Liver (tissue), 9 donors: ENCODE measurements around the gene CCDC28B. TPM values are rescaled to one million over a fixed set of nuclear protein-coding genes. Genes with fewer than 3 reads are reported as not detected.

Source experiments
- DNase-seq: peaks from one replicate; pipeline ENCODE4 v3.0.0-alpha.2; 2017; ENCODE audit warnings: low spot score
- H3K27ac ChIP-seq, 2 donors: one replicate each; pipeline ENCODE4 v1.7.0; 2013; ENCODE audit warnings: inconsistent platforms in 2 of 2, low read length in 2 of 2, control low read depth in 1 of 2, low read depth in 1 of 2, mild to moderate bottlenecking in 1 of 2
- H3K27me3 ChIP-seq, 4 donors: one replicate each; pipeline versions ENCODE4 v1.6.1 to v1.7.0; 2013; ENCODE audit warnings: low read length in 3 of 4, inconsistent platforms in 1 of 4, mild to moderate bottlenecking in 1 of 4, moderate library complexity in 1 of 4; ENCODE audit not compliant: control insufficient read depth in 4 of 4, insufficient read depth in 4 of 4
- H3K36me3 ChIP-seq, 4 donors: one replicate each; pipeline versions ENCODE4 v1.6.1 to v1.7.0; 2013; ENCODE audit warnings: low read length in 3 of 4, mild to moderate bottlenecking in 3 of 4, low read depth in 1 of 4, moderate library complexity in 1 of 4; ENCODE audit not compliant: control insufficient read depth in 4 of 4, insufficient read depth in 3 of 4
- H3K4me1 ChIP-seq, 4 donors: one replicate each; pipeline versions ENCODE4 v1.6.1 to v1.7.0; 2013; ENCODE audit warnings: low read length in 3 of 4, mild to moderate bottlenecking in 3 of 4, moderate library complexity in 1 of 4; ENCODE audit not compliant: control insufficient read depth in 4 of 4, insufficient read depth in 4 of 4
- H3K4me3 ChIP-seq, 3 donors: one replicate each; pipeline versions ENCODE4 v1.6.1 to v1.7.0; 2013; ENCODE audit warnings: low read length in 3 of 3, control low read depth in 1 of 3, low read depth in 1 of 3, mild to moderate bottlenecking in 1 of 3
- H3K9ac ChIP-seq, 2 donors: one replicate each; pipeline ENCODE4 v1.7.0; 2013; ENCODE audit warnings: low read length in 2 of 2, mild to moderate bottlenecking in 2 of 2, moderate library complexity in 2 of 2, control low read depth in 1 of 2, low read depth in 1 of 2
- H3K9me3 ChIP-seq, 4 donors: one replicate each; pipeline versions ENCODE4 v1.6.1 to v1.7.0; 2013; ENCODE audit warnings: low read length in 3 of 4; ENCODE audit not compliant: control insufficient read depth in 4 of 4
- ATF3 ChIP-seq: IDR thresholded peaks from 2 replicates; pipeline ENCODE4 v1.6.1; 2016; ENCODE audit warnings: antibody characterized with exemption
- FOXA1 ChIP-seq: IDR thresholded peaks from 2 replicates; pipeline ENCODE4 v1.6.1; 2016; ENCODE audit warnings: antibody characterized with exemption
- FOXA2 ChIP-seq: IDR thresholded peaks from 2 replicates; pipeline ENCODE4 v1.6.1; 2016; ENCODE audit warnings: antibody characterized with exemption
- GABPA ChIP-seq, 2 donors: IDR thresholded peaks in 1 of 2; conservative IDR thresholded peaks in 1 of 2; 2 replicates each; pipeline ENCODE4 v1.6.1; 2016; ENCODE audit warnings: antibody characterized with exemption in 2 of 2, mild to moderate bottlenecking in 1 of 2, moderate library complexity in 1 of 2
- HNF4A ChIP-seq, 2 donors: conservative IDR thresholded peaks; 2 replicates each; pipeline ENCODE4 v1.6.1; 2016; ENCODE audit warnings: antibody characterized with exemption in 2 of 2, mild to moderate bottlenecking in 2 of 2
- HNF4G ChIP-seq: IDR thresholded peaks from 2 replicates; pipeline ENCODE4 v1.6.1; 2016; ENCODE audit warnings: antibody characterized with exemption
- NR2F2 ChIP-seq: IDR thresholded peaks from 2 replicates; pipeline ENCODE4 v1.6.1; 2016; ENCODE audit warnings: antibody characterized with exemption
- RXRA ChIP-seq, 2 donors: IDR thresholded peaks; 2 replicates each; pipeline ENCODE4 v1.6.1; 2017 to 2018; ENCODE audit warnings: antibody characterized with exemption in 2 of 2, mild to moderate bottlenecking in 1 of 2
- SP1 ChIP-seq: IDR thresholded peaks from 2 replicates; pipeline ENCODE4 v1.6.1; 2018; ENCODE audit warnings: antibody characterized with exemption, mild to moderate bottlenecking
- TAF1 ChIP-seq: conservative IDR thresholded peaks from 2 replicates; pipeline ENCODE4 v1.6.1; 2016; ENCODE audit warnings: antibody characterized with exemption, mild to moderate bottlenecking
- YY1 ChIP-seq: IDR thresholded peaks from 2 replicates; pipeline ENCODE4 v1.6.1; 2016; ENCODE audit warnings: antibody characterized with exemption, mild to moderate bottlenecking
- WGBS: extraction: QIAGEN DNeasy Blood & Tissue Kit; methylation state at CpG from one replicate; pipeline ENCODE4 v1.1.7; 2013; 5-methylcytosine and 5-hydroxymethylcytosine counted together
- polyA plus RNA-seq, 2 donors: library from polyadenylated mRNA; stranded (reverse) in 1 of 2; unstranded in 1 of 2; fragments of 200-250 nt in 1 of 2; fragments of >200 nt in 1 of 2; fragmentation: Nextera tagmentation in 1 of 2; extraction: Ambion mirVana in 1 of 2; gene quantifications; one replicate each; pipeline versions ENCODE4 v1.2.1 to v1.2.3, GENCODE V29; 2013 to 2015
- total RNA-seq, 2 donors: library from RNA; depleted of rRNA; stranded (reverse); fragments of >200 nt; gene quantifications; one replicate each; pipeline ENCODE4 v1.2.3, GENCODE V29; 2014
- TF ChIP-seq, protein P1 (sequence below): IDR thresholded peaks from 2 replicates; pipeline ENCODE4 v1.6.1; 2016; ENCODE audit warnings: antibody characterized with exemption, mild to moderate bottlenecking
- TF ChIP-seq, protein P2 (sequence below): IDR thresholded peaks from 2 replicates; pipeline ENCODE4 v1.6.1; 2016; ENCODE audit warnings: antibody characterized with exemption
- TF ChIP-seq, protein P3 (sequence below): fragments of 150-350 bp; IDR thresholded peaks from 2 replicates; pipeline ENCODE4 v1.5.1; 2017; ENCODE audit warnings: improper control_type of control experiment, low read depth, low read length; ENCODE audit not compliant: missing input control
- TF ChIP-seq, protein P4 (sequence below): IDR thresholded peaks from 2 replicates; pipeline ENCODE4 v1.6.1; 2016; ENCODE audit warnings: antibody characterized with exemption
- donor health status: healthy.
- donor health status: healthy.
- donor health status: healthy.
- donor health status: healthy.
- donor health status: healthy.

The CCDC28B gene
- total and polyA plus RNA-seq, 4 donors = 0.75 to 20.6 (median 1.0) TPM

- 89% methylated on average over 6 of the region's 6 CpGs for WGBS
- H3K9ac ChIP-seq = no peak overlapping the region
- H3K4me3 ChIP-seq = no peak overlapping the region
- no peak for DNase-seq
- peaks cover 4 to 23% (median 21%) of the 10 kb centered on the region in 4 donors for H3K36me3 ChIP-seq
- peaks cover 16 to 45% (median 33%) of the 10 kb centered on the region in 4 donors for H3K4me1 ChIP-seq
- H3K9me3 ChIP-seq = no peaks in the 10 kb centered on the region
- no peaks in the 10 kb centered on the region for H3K27me3 ChIP-seq
- TF ChIP-seq, protein P1, sequence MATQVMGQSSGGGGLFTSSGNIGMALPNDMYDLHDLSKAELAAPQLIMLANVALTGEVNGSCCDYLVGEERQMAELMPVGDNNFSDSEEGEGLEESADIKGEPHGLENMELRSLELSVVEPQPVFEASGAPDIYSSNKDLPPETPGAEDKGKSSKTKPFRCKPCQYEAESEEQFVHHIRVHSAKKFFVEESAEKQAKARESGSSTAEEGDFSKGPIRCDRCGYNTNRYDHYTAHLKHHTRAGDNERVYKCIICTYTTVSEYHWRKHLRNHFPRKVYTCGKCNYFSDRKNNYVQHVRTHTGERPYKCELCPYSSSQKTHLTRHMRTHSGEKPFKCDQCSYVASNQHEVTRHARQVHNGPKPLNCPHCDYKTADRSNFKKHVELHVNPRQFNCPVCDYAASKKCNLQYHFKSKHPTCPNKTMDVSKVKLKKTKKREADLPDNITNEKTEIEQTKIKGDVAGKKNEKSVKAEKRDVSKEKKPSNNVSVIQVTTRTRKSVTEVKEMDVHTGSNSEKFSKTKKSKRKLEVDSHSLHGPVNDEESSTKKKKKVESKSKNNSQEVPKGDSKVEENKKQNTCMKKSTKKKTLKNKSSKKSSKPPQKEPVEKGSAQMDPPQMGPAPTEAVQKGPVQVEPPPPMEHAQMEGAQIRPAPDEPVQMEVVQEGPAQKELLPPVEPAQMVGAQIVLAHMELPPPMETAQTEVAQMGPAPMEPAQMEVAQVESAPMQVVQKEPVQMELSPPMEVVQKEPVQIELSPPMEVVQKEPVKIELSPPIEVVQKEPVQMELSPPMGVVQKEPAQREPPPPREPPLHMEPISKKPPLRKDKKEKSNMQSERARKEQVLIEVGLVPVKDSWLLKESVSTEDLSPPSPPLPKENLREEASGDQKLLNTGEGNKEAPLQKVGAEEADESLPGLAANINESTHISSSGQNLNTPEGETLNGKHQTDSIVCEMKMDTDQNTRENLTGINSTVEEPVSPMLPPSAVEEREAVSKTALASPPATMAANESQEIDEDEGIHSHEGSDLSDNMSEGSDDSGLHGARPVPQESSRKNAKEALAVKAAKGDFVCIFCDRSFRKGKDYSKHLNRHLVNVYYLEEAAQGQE = no peak
- TF ChIP-seq FOXA2 (no peak), SP1 (no peak), TAF1 (no peak), GABPA (IDR thresholded peaks at IDR 0.05 in 1 of 2, conservative IDR thresholded peaks at IDR 0.05 in 1 of 2) (no peak), RXRA (IDR thresholded peaks at IDR 0.05) (no peak), NR2F2 (no peak), YY1 (no peak), HNF4A (conservative IDR thresholded peaks at IDR 0.05) (no peak), FOXA1 (no peak)
- TF ChIP-seq, protein P2, sequence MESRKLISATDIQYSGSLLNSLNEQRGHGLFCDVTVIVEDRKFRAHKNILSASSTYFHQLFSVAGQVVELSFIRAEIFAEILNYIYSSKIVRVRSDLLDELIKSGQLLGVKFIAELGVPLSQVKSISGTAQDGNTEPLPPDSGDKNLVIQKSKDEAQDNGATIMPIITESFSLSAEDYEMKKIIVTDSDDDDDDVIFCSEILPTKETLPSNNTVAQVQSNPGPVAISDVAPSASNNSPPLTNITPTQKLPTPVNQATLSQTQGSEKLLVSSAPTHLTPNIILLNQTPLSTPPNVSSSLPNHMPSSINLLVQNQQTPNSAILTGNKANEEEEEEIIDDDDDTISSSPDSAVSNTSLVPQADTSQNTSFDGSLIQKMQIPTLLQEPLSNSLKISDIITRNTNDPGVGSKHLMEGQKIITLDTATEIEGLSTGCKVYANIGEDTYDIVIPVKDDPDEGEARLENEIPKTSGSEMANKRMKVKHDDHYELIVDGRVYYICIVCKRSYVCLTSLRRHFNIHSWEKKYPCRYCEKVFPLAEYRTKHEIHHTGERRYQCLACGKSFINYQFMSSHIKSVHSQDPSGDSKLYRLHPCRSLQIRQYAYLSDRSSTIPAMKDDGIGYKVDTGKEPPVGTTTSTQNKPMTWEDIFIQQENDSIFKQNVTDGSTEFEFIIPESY = no peak
- TF ChIP-seq, protein P3, sequence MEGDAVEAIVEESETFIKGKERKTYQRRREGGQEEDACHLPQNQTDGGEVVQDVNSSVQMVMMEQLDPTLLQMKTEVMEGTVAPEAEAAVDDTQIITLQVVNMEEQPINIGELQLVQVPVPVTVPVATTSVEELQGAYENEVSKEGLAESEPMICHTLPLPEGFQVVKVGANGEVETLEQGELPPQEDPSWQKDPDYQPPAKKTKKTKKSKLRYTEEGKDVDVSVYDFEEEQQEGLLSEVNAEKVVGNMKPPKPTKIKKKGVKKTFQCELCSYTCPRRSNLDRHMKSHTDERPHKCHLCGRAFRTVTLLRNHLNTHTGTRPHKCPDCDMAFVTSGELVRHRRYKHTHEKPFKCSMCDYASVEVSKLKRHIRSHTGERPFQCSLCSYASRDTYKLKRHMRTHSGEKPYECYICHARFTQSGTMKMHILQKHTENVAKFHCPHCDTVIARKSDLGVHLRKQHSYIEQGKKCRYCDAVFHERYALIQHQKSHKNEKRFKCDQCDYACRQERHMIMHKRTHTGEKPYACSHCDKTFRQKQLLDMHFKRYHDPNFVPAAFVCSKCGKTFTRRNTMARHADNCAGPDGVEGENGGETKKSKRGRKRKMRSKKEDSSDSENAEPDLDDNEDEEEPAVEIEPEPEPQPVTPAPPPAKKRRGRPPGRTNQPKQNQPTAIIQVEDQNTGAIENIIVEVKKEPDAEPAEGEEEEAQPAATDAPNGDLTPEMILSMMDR = no peak
- H3K27ac ChIP-seq = no peak overlapping the region
Observed at GRCh38 chr1:32182060-32182459, 18.3 kb upstream of the CCDC28B start.

DNA sequence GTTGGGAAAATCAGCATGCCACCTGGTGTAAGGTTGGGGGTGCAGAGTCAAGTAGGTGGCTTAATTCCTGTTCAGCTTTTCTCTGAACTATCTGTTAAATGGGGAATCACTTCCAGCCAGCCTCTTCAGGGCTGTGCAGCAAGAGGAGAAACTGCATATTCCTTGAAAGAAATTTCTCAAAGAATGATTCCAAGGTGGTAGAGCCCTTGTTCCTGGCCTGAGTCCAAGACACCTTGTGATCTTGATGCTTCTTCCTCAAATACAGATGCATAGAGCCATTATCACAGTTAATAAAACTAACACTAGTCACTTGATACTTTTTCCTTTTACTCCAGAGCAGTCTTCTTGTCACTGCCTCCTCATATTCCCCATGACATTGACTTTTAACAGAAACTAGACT lies 15.7 kb upstream of the CCDC28B start:
- Histone ChIP-seq H3K4me3 (no peak overlapping the region), H3K36me3 (peaks cover 8 to 48% (median 41%) of the 10 kb centered on the region in 4 donors), H3K27ac (no peak overlapping the region), H3K9me3 (no peaks in the 10 kb centered on the region), H3K27me3 (no peaks in the 10 kb centered on the region), H3K9ac (no peak overlapping the region), H3K4me1 (peaks cover 8 to 21% (median 12%) of the 10 kb centered on the region in 4 donors)
- no peak for DNase-seq
- TF ChIP-seq, protein P3 = no peak
- TF ChIP-seq FOXA1 = no peak
- TF ChIP-seq NR2F2 = no peak
- TF ChIP-seq FOXA2 = no peak
- no peak for TF ChIP-seq HNF4A (conservative IDR thresholded peaks at IDR 0.05)
- TF ChIP-seq HNF4G = no peak
- TF ChIP-seq, protein P4, sequence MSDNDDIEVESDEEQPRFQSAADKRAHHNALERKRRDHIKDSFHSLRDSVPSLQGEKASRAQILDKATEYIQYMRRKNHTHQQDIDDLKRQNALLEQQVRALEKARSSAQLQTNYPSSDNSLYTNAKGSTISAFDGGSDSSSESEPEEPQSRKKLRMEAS = no peak
- TF ChIP-seq, protein P2 = no peak
- TF ChIP-seq ATF3 = no peak
- TF ChIP-seq GABPA (IDR thresholded peaks at IDR 0.05 in 1 of 2, conservative IDR thresholded peaks at IDR 0.05 in 1 of 2) = no peak
- TF ChIP-seq, protein P1 = no peak
